Peyer's patch (tissue), 4 donors: Measurements from ENCODE around the gene MOB4. TPM values are rescaled to one million over a fixed set of nuclear protein-coding genes. Genes with fewer than 3 reads are reported as not detected.

Experiments
- DNase-seq, 3 donors: peaks; one replicate each; pipeline ENCODE4 v3.0.0-alpha.2; 2017 to 2019
- H3K27ac ChIP-seq, 4 donors: fragments of 200-600 bp; sonication (generic); one replicate each; pipeline ENCODE4 v1.5.1; 2016 to 2019
- H3K27me3 ChIP-seq, 2 donors: fragments of 200-600 bp; sonication (generic); one replicate each; pipeline ENCODE4 v1.5.1; 2019
- H3K36me3 ChIP-seq, 3 donors: fragments of 200-600 bp; sonication (generic); one replicate each; pipeline ENCODE4 v1.5.1; 2016 to 2019
- H3K4me1 ChIP-seq, 4 donors: fragments of 200-600 bp; sonication (generic); one replicate each; pipeline ENCODE4 v1.5.1; 2016 to 2019
- H3K4me3 ChIP-seq, 4 donors: fragments of 200-600 bp; sonication (generic); 1 replicate in 3 of 4; 2 replicates in 1 of 4; pipeline ENCODE4 v1.5.1; 2016 to 2019; ENCODE audit warnings: mild to moderate bottlenecking in 1 of 4
- H3K9me3 ChIP-seq, 4 donors: fragments of 200-600 bp; sonication (generic); one replicate each; pipeline ENCODE4 v1.5.1; 2016 to 2019; ENCODE audit warnings: mild to moderate bottlenecking in 1 of 4
- POLR2A ChIP-seq, 2 donors: fragments of 450-650 bp; IDR thresholded peaks; one replicate each; pipeline ENCODE4 v1.5.1; 2017; ENCODE audit warnings: antibody characterized with exemption in 2 of 2, mild to moderate bottlenecking in 2 of 2, moderate library complexity in 2 of 2
- total RNA-seq, 4 donors: library from RNA; depleted of rRNA; stranded (reverse); fragments of >200 nt; gene quantifications; one replicate each; pipeline ENCODE4 v1.1.0, GENCODE V29; 2016
- TF ChIP-seq, protein P1 (sequence below), 6 experiments: fragments of 450-650 bp in 4 of 6; fragments of 200-600 bp in 2 of 6; sonication (generic) in 1 of 6; IDR thresholded peaks; one replicate each; pipeline ENCODE4 v1.5.1; 2017 to 2019; ENCODE audit warnings: antibody characterized with exemption in 6 of 6, mild to moderate bottlenecking in 3 of 6, moderate library complexity in 1 of 6

Gene MOB4
- total RNA-seq, 4 donors from 2014 or later = 11.0 to 36.3 (median 20.5) TPM

DNA sequence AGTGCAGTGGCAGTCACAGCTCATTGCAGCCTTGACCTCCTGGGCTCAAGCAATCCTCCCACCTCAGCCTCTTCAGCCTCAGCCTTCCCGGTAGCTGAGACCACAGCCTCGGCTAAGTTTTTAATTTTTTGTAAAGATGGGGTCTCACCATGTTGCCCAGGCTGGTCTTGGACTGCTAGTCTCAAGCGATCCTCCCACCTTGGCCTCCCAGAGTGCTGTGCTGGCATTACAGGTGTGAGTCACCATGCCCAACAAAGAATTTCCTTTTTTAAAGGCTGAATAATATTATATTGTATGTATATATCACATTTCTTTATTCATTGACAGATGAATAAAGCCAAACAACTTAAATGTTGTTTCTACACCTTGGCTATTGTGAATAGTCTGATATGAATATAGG is 42.5 kb downstream of the MOB4 start:
- TF ChIP-seq POLR2A (IDR thresholded peaks at IDR 0.05) = no peak
- TF ChIP-seq, protein P1, sequence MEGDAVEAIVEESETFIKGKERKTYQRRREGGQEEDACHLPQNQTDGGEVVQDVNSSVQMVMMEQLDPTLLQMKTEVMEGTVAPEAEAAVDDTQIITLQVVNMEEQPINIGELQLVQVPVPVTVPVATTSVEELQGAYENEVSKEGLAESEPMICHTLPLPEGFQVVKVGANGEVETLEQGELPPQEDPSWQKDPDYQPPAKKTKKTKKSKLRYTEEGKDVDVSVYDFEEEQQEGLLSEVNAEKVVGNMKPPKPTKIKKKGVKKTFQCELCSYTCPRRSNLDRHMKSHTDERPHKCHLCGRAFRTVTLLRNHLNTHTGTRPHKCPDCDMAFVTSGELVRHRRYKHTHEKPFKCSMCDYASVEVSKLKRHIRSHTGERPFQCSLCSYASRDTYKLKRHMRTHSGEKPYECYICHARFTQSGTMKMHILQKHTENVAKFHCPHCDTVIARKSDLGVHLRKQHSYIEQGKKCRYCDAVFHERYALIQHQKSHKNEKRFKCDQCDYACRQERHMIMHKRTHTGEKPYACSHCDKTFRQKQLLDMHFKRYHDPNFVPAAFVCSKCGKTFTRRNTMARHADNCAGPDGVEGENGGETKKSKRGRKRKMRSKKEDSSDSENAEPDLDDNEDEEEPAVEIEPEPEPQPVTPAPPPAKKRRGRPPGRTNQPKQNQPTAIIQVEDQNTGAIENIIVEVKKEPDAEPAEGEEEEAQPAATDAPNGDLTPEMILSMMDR (IDR thresholded peaks at IDR 0.05) = no peak
- no peaks in the 10 kb centered on the region for H3K4me1 ChIP-seq
- H3K36me3 ChIP-seq = peaks cover 0 to 31% (median 0%) of the 10 kb centered on the region in 3 donors
- no peak for DNase-seq
- no peak overlapping the region for H3K4me3 ChIP-seq
- no peaks in the 10 kb centered on the region for H3K27me3 ChIP-seq
- H3K27ac ChIP-seq = no peak overlapping the region
- no peaks in the 10 kb centered on the region for H3K9me3 ChIP-seq

DNA sequence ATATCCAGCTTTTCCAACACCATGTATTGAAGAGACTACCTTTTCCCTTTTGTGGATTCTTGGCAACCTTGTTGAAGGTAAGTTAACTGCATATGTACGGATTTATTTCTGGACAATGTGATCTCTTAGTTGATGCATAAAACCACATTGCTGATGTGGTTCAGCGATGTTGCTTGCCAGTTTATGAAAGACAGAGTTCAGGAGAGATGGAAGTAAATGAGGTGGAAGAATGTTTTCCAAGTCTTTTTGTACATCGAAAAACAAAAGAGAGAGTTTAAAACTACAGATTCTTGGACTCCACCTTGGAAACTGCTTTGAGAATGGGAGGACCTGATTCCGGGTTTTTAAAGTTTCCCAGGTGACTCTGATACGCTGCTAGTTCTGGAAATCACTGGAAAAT is 43.8 kb downstream of the MOB4 start:
- no peaks in the 10 kb centered on the region for H3K9me3 ChIP-seq
- H3K4me3 ChIP-seq = no peak overlapping the region
- H3K27me3 ChIP-seq = no peaks in the 10 kb centered on the region
- no peaks in the 10 kb centered on the region for H3K4me1 ChIP-seq
- peaks cover 0 to 19% (median 0%) of the 10 kb centered on the region in 3 donors for H3K36me3 ChIP-seq
- no peak overlapping the region for H3K27ac ChIP-seq
- TF ChIP-seq POLR2A (IDR thresholded peaks at IDR 0.05) = no peak
- TF ChIP-seq, protein P1 (IDR thresholded peaks at IDR 0.05) = no peak
- no peak for DNase-seq

DNA sequence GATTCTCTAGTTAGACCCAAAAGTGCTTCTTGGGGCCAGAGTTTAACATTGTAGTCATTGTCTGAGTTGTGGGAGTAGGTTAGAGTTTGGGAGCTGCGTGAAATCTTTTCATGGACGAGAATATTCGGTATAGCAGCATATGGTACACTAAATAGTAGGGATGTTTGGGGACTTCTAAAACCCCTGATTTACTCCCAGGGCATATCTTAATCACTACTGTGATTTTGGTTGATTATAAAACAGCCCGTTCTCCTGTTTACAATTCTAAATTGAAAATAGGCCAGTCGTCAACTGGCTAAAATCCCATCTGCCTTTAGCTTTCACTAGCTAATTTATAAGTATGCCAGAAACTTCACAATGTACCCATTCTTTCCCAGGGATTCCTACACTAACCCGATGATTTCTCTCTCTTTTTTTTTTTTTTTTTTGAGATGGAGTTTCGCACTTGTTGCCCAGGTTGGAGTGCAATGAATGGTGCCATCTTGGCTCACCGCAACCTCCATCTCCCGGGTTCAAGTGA is 44.3 kb downstream of the MOB4 start:
- TF ChIP-seq, protein P1 (IDR thresholded peaks at IDR 0.05) = no peak
- TF ChIP-seq POLR2A (IDR thresholded peaks at IDR 0.05) = no peak
- Histone ChIP-seq H3K4me3 (no peak overlapping the region), H3K27me3 (no peaks in the 10 kb centered on the region), H3K36me3 (peaks cover 0 to 13% (median 0%) of the 10 kb centered on the region in 3 donors), H3K4me1 (no peaks in the 10 kb centered on the region), H3K27ac (no peak overlapping the region), H3K9me3 (no peaks in the 10 kb centered on the region)
- DNase-seq = no peak

DNA sequence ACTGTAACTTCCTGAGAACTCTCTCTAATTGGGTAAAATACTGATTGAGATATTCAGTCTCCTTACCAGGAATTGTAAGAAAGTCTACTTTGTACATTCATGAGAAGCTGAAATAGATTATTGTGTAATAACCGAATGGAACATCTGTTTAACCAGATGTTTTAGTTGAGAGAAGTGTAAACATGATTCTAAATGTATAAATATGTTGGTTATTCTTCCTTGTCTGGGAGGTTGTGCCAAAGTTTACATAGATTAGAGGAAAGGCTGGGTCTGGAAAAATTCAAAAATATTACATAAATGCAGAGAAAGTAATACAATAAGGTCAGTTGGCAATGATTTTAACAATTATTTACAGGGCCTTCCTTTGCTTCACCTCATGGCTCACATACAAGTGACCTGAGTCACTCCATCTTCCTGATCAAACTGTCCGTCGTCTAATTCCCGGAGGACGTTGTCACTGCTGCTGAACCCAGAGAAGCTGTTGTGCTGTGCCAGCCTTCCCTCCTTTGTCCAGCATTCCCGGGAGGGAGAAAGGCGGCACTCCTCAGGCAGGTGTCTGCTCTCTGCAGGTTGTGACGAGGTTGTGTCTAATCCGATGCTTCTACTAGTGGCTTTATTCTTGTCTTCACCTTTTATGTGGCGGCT is 55.9 kb downstream of the MOB4 start:
- Histone ChIP-seq H3K9me3 (peaks cover 0 to 8% (median 0%) of the 10 kb centered on the region in 4 donors), H3K4me1 (no peaks in the 10 kb centered on the region), H3K27ac (no peak overlapping the region), H3K36me3 (no peaks in the 10 kb centered on the region), H3K27me3 (no peaks in the 10 kb centered on the region), H3K4me3 (no peak overlapping the region)
- TF ChIP-seq POLR2A (IDR thresholded peaks at IDR 0.05) = no peak
- TF ChIP-seq, protein P1 (IDR thresholded peaks at IDR 0.05) = no peak
- no peak for DNase-seq

DNA sequence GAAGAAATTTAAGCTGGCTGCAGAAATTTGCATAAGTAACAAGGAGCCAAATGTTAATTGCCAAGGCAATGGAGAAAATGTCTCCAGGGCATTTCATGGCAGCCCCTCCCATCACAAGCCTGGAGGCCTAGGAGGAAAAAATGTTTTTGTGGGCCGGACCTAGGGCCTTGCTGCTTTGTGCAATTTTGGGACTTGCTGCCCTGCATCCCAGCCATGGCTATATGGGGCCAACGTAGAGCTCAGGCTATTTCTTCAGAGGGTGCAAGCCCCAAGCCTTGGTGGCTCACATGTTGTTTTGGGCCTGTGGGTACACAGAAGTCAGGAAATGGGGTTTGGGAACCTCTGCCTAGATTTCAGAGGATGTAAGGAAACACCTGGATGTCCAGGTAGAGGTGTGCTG is 57.7 kb downstream of the MOB4 start:
- Histone ChIP-seq H3K9me3 (peaks cover 0 to 8% (median 0%) of the 10 kb centered on the region in 4 donors), H3K4me3 (no peak overlapping the region), H3K27ac (no peak overlapping the region), H3K4me1 (no peaks in the 10 kb centered on the region), H3K36me3 (no peaks in the 10 kb centered on the region), H3K27me3 (no peaks in the 10 kb centered on the region)
- no peak for DNase-seq
- TF ChIP-seq, protein P1 (IDR thresholded peaks at IDR 0.05) = no peak
- no peak for TF ChIP-seq POLR2A (IDR thresholded peaks at IDR 0.05)
